Stimulated activated CD8-positive, alpha-beta memory T cell treated with anti-CD3 and anti-CD28 coated beads, Interleukin-12 subunit alpha, Interleukin-12 subunit beta, amount 100 ng/mL, for 24 hours (primary cell): ENCODE measurements around the gene HAPSTR1.

Experiments
- DNase-seq: peaks from one replicate; pipeline ENCODE4 v3.0.0-alpha.2; 2020; ENCODE audit errors: extremely low read depth

Gene HAPSTR1

GRCh38 chr16:9123401-9123800, 32.0 kb downstream of the HAPSTR1 start:
- no peak for DNase-seq

- DNase-seq: no peak
Measured at GRCh38 chr16:9123871-9124270, 32.4 kb downstream of the HAPSTR1 start.

- no peak for DNase-seq
Measured at GRCh38 chr16:9124444-9124843, 33.0 kb downstream of the HAPSTR1 start.

GRCh38 chr16:9124908-9125584, 33.6 kb downstream of the HAPSTR1 start:
- DNase-seq: no peak

GRCh38 chr16:9125658-9126505, 34.4 kb downstream of the HAPSTR1 start:
- no peak for DNase-seq

GRCh38 chr16:9126609-9127008, 35.2 kb downstream of the HAPSTR1 start:
- no peak for DNase-seq

GRCh38 chr16:9128346-9129342, 37.2 kb downstream of the HAPSTR1 start:
- DNase-seq: no peak

- DNase-seq: no peak
Measured at GRCh38 chr16:9134306-9134705, 42.9 kb downstream of the HAPSTR1 start.

- peak; percentile 16 for DNase-seq
Measured at GRCh38 chr16:9134739-9135138, 43.3 kb downstream of the HAPSTR1 start.

GRCh38 chr16:9135797-9136196, 44.4 kb downstream of the HAPSTR1 start:
- no peak for DNase-seq

GRCh38 chr16:9136596-9136995, 45.2 kb downstream of the HAPSTR1 start:
- DNase-seq: no peak

GRCh38 chr16:9138021-9138680, 46.7 kb downstream of the HAPSTR1 start:
- no peak for DNase-seq

GRCh38 chr16:9138731-9139501, 47.5 kb downstream of the HAPSTR1 start:
- DNase-seq: peak; percentile 37

GRCh38 chr16:9139965-9140364, 48.5 kb downstream of the HAPSTR1 start:
- DNase-seq: no peak
